ENCODE data around the gene SHISA6. TPM values are rescaled to one million over a fixed set of nuclear protein-coding genes. Genes with fewer than 3 reads are reported as not detected.

SHISA6 gene
- total RNA-seq: not detected

DNA sequence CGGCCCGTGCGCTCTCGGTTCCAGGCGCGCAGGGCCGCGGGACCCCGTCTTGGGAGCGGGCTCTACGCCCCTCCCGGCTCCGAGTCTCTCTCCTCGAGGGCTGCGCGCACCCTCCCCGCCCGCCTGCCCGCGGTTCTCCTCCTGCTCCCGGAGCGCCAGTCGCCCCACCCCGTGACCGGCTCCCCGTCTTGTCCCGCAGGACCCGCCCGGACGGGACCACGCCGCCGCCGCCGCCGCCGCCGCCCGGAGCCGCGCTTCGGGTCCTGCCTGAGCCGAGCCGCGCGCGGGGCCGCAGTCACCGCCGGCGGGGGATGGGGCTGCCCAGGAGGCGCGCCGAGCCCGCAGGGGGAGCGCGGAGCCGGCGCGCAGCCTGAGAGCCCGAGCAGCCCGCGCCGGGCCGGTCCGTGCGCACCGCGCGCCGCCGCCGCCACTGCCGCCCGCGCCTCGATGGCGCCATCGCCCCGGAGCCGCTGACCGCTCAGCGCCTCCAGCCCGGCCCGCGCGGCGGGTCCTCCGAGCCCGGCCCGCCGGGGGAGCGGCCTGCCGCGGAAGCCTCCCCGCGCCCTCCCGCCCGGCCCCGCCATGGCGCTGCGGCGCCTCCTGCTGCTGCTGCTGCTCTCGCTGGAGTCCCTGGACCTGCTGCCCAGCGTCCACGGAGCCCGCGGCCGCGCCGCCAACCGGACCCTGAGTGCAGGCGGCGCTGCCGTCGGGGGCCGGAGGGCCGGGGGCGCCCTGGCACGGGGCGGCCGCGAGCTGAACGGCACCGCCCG is at the start of gene SHISA6:
Gene SHISA6 (plus strand): TSS at position 373 of the 770 bp plus-strand sequence.
- H3K27me3 Mint-ChIP-seq (ENCODE audit: low read depth): peaks cover 36% of the 10 kb centered on the region
- H3K9me3 Mint-ChIP-seq: peaks cover 4% of the 10 kb centered on the region
- DNase-seq (no peak), ATAC-seq (peak; percentile 14 to 27)
- no peak within 1 kb of the TSS for H3K4me3 Mint-ChIP-seq
- H3K36me3 Mint-ChIP-seq (ENCODE audit: insufficient read depth): no peaks in the 10 kb centered on the region
- no peaks in the 10 kb centered on the region for H3K4me1 Mint-ChIP-seq (ENCODE audit: low read depth)

DNA sequence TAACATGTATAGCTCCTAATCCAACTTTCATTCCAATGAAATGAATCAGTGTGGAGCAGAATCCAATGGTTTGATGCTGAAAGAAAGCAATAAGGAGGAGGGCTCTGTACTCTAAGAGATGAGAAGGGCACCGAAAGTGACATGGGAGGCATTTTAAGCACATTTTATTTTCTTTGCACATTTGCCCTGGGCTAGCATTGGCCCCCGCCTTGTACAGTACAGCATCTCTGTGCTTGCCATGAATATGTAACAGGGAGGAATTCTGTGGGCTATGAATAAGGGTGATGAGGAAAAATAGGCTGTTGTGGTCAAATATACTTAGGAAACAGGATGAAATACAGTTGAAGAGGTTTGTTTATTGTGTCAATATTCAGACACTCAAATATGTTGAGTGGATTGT is 45.2 kb upstream of the SHISA6 start:
- Mint-ChIP-seq H3K4me1 (ENCODE audit: low read depth) (no peaks in the 10 kb centered on the region), H3K27me3 (ENCODE audit: low read depth) (no peaks in the 10 kb centered on the region), H3K36me3 (ENCODE audit: insufficient read depth) (no peaks in the 10 kb centered on the region), H3K4me3 (no peak overlapping the region), H3K9me3 (peaks cover 6% of the 10 kb centered on the region)
- no peak for DNase-seq
- ATAC-seq: no peak

DNA sequence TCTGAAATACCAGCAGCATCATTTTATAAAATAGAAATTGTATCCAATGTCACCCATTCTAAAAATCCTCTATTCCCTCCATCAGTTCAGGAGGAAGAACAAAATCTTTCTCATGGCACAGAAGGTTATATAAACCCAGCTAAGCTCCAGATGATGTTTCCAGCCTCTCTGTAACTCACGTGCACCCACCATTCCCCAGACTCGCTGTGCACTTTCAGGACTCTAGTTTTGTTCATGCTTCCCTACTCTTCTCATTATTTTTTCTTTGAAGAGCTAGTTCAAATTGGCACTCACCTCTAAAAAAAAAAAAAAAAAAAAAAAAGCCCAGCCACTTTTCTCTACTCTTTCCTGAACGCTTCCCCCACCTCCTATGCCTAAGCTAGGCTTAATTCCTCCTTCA is 36.0 kb upstream of the SHISA6 start:
- H3K9me3 Mint-ChIP-seq: peaks cover 9% of the 10 kb centered on the region
- no peaks in the 10 kb centered on the region for H3K27me3 Mint-ChIP-seq (ENCODE audit: low read depth)
- H3K4me3 Mint-ChIP-seq: no peak overlapping the region
- ATAC-seq: no peak
- no peak for DNase-seq
- no peaks in the 10 kb centered on the region for H3K4me1 Mint-ChIP-seq (ENCODE audit: low read depth)
- H3K36me3 Mint-ChIP-seq (ENCODE audit: insufficient read depth): no peaks in the 10 kb centered on the region

DNA sequence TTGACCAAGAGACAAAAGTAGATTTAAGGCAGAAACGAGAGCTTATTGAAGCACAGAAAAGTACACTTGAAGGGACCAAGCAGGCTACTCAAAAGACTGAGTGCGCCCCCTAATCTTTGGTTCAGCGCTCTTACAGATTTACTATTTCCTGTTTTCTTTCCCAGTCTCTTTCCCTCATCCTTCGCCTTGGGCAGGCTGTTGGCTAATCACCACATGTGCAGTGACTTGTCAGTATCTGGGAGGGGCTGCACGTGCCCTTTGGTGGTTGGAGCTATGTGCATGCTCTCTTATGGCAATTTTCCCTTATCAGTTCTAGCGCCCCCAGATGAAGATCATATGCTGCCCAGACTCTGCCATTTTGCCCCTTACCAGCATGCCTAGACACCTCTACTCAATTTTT is 35.4 kb upstream of the SHISA6 start:
- DNase-seq (no peak), ATAC-seq (no peak)
- H3K9me3 Mint-ChIP-seq: peaks cover 16% of the 10 kb centered on the region
- H3K36me3 Mint-ChIP-seq (ENCODE audit: insufficient read depth): no peaks in the 10 kb centered on the region
- no peak overlapping the region for H3K4me3 Mint-ChIP-seq
- H3K4me1 Mint-ChIP-seq (ENCODE audit: low read depth): no peaks in the 10 kb centered on the region
- H3K27me3 Mint-ChIP-seq (ENCODE audit: low read depth): no peaks in the 10 kb centered on the region

DNA sequence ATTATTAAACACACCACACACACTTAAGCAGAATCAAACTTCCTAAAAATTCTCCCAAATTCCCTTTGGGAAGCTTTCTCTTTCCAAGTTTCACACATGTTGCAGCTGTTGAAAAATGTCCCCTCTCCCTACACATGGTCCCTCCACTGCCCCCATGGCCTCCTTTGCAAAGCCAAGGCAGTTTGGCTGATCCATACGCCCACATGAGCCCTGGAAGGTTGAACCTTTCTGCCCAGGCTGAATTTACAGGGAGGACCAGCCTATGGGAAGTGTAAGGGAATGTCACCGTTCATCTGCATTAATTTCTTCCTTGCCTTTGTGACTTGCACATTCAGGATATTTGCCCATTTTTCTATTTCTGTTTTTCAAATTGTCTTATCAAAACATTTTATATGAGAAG is 31.1 kb upstream of the SHISA6 start:
- ATAC-seq: no peak
- Mint-ChIP-seq H3K36me3 (ENCODE audit: insufficient read depth) (no peaks in the 10 kb centered on the region), H3K4me3 (no peak overlapping the region), H3K9me3 (peaks cover 35% of the 10 kb centered on the region), H3K27me3 (ENCODE audit: low read depth) (no peaks in the 10 kb centered on the region), H3K4me1 (ENCODE audit: low read depth) (no peaks in the 10 kb centered on the region)
- DNase-seq: no peak

DNA sequence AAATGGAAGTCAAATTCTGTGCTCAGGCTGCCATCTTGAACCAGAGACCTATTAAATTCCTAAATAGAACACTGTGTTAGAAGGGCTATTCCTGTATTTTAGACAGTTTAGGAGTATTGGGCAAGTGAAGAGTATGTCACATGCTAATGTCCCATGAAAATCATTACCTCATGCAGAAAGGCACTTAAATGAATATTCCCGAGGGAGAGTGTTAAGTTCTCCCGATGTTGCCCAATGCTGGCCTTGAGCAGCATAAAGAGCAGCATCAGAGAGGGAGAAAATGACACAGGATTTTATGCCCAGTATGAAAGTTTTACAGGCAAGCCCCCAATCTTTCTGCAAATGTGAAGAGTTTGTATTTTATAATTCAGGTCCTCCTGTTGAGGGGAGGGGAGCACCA is 28.2 kb upstream of the SHISA6 start:
- no peaks in the 10 kb centered on the region for H3K4me1 Mint-ChIP-seq (ENCODE audit: low read depth)
- H3K27me3 Mint-ChIP-seq (ENCODE audit: low read depth): no peaks in the 10 kb centered on the region
- H3K36me3 Mint-ChIP-seq (ENCODE audit: insufficient read depth): no peaks in the 10 kb centered on the region
- ATAC-seq (no peak), DNase-seq (no peak)
- H3K9me3 Mint-ChIP-seq: peaks cover 35% of the 10 kb centered on the region
- H3K4me3 Mint-ChIP-seq: no peak overlapping the region

DNA sequence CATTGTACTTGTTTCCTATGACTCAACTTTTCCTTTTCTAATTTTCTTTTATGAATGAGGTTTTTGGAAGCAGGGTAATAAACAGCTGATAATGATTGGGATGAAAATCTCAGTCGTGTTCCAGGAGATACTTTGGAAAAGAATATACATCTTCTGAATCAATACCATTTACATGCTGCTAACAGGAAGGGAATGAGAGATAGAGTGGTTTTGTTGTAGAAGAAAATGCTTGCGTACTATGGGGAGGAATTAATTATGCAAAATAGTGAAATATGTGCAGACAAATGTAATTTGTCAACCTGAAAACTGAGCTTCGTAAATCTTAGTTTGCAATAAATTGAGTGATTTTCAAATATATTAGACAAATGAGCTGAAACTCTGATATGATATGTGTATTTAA is 24.0 kb upstream of the SHISA6 start:
- Mint-ChIP-seq H3K4me1 (ENCODE audit: low read depth) (no peaks in the 10 kb centered on the region), H3K9me3 (peaks cover 16% of the 10 kb centered on the region), H3K27me3 (ENCODE audit: low read depth) (peaks cover 5% of the 10 kb centered on the region), H3K36me3 (ENCODE audit: insufficient read depth) (no peaks in the 10 kb centered on the region), H3K4me3 (no peak overlapping the region)
- ATAC-seq (no peak), DNase-seq (no peak)

DNA sequence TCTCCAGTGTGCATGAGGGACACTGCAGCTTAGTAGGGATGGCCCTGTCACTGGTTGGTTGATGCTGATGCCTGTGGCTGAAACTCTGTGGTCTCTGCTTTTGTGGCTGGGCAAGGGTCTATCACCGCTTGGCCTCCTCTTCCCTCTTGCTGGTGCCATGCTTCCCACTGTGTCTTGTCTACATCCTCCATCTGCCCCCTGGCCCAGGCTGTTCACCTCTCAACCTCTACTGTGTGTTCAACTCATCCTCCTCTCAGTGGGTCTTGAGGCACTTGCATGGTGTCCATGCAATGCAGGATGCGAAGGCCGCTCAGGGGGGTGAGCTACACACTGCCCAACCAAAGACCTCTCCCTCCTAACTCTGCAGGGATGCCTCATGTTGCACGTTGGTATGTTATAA is 19.8 kb upstream of the SHISA6 start:
- Mint-ChIP-seq H3K9me3 (peaks cover 9% of the 10 kb centered on the region), H3K27me3 (ENCODE audit: low read depth) (peaks cover 6% of the 10 kb centered on the region), H3K36me3 (ENCODE audit: insufficient read depth) (no peaks in the 10 kb centered on the region), H3K4me3 (no peak overlapping the region), H3K4me1 (ENCODE audit: low read depth) (no peaks in the 10 kb centered on the region)
- DNase-seq (no peak), ATAC-seq (no peak)

DNA sequence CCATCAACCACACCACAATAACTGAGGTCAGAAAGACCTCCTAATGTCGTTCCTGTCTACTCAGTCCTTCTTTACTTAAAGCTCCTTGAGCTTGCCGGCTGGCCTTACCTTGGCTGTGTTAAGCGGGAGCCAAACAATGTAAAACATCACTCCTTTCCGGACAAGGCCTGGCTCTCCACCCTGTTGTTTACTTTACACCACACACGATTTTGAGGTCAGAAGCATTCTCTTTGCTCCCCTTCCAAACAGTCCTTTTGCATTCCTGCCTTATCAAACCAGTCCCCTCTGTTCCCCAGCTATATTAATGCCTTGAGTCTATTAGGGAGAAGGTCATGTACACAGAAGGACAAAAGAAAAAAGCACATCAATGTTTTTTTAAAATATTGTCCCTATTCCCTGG is 19.3 kb upstream of the SHISA6 start:
- no peak for ATAC-seq
- Mint-ChIP-seq H3K36me3 (ENCODE audit: insufficient read depth) (no peaks in the 10 kb centered on the region), H3K4me1 (ENCODE audit: low read depth) (no peaks in the 10 kb centered on the region), H3K9me3 (peaks cover 9% of the 10 kb centered on the region), H3K27me3 (ENCODE audit: low read depth) (peaks cover 6% of the 10 kb centered on the region), H3K4me3 (no peak overlapping the region)
- DNase-seq: no peak

DNA sequence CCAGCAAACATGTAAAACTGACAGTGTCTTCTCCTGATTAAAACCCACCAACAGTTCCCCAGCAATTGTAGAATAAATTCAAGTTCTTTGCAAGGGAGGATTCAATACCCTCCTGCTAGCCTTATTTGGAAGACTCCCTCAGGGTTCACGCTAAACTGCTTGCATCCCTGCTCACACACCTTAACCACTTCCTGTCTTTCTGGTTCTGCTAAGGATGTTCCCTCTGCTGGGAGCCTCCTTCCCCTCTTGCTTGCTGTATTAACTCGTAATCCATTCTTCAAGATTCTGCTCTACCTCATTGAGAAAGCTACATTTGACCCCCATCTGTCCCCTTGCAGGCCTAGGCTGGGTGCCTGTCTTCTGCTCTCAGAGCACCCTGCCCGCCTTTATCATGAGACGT is 2.3 kb upstream of the SHISA6 start:
- H3K27me3 Mint-ChIP-seq (ENCODE audit: low read depth): peaks cover 30% of the 10 kb centered on the region
- peaks cover 9% of the 10 kb centered on the region for H3K9me3 Mint-ChIP-seq
- no peak overlapping the region for H3K4me3 Mint-ChIP-seq
- no peaks in the 10 kb centered on the region for H3K36me3 Mint-ChIP-seq (ENCODE audit: insufficient read depth)
- H3K4me1 Mint-ChIP-seq (ENCODE audit: low read depth): no peaks in the 10 kb centered on the region
- DNase-seq (no peak), ATAC-seq (no peak)

DNA sequence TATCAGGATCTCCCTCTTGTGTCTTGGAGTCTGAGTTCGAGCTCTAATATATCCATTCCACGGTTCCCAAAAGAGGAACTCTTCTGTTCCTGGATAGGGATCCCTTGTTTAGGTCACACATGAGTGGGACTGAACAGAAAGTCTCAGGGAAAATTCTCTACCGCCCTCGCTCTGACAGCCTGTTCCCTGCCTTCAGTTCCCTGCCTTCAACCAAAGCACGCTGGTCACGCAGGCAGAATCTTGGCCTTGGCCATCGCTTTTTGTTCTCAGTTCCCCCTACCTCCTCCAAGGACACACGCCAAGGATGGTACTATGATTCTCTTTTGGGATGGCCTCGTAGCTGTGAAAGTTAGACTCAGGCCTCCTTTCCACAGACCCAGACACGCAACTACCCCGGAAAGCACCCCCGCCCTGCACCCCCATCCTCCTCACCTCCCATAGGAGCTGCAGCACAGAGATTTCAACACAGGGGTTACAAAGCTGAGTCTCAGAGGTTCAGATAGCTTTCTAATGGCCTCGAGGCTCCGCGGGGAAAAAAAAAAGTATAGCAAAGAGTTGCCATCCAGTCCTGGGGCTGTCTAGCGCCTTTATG is 1.5 kb upstream of the SHISA6 start:
- Mint-ChIP-seq H3K27me3 (ENCODE audit: low read depth) (peaks cover 34% of the 10 kb centered on the region), H3K4me1 (ENCODE audit: low read depth) (no peaks in the 10 kb centered on the region), H3K4me3 (no peak overlapping the region), H3K36me3 (ENCODE audit: insufficient read depth) (no peaks in the 10 kb centered on the region), H3K9me3 (peaks cover 8% of the 10 kb centered on the region)
- ATAC-seq: no peak
- no peak for DNase-seq

DNA sequence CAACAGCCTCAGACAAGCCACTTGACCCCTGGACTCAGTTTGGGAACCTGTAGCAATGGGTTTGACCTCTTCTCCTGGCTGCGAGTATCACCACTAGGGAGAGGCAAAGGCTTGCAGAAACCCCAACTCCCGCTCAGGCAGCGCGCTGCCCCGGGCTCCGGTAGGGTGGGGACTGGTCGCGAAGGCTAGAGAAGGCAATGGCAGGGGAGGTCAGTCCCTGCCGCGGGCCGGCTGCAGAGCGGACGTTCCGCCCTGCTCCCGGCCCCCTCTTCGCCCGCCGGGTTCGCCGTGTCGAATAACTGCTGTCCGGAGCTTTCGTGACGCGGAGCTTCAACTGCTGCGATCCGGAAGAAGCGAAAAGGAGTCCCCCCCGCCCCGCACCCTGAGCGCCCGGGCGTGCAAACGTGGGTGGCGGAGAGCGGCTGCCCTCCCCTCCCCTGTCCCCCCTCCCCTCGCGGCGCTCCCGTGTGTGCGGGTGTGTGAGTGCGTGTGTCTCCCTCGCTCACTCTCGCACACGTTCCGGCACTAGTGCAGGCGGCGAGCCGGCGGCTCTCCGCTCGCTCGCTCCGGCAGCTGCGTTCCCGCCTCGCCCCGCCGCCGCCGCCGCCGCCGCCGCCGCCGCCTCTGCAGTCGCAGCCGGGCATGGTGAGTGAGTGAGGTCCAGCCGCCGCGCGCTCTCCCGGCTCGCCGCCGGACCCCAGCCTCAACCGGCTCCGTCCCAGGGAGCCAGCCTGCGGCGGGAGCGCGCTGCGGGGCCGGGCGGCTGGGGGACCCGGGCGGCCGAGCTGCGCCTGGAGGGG is 772 bp upstream of the SHISA6 start:
- Mint-ChIP-seq H3K27me3 (ENCODE audit: low read depth) (peaks cover 36% of the 10 kb centered on the region), H3K9me3 (peaks cover 8% of the 10 kb centered on the region), H3K4me3 (no peak overlapping the region), H3K36me3 (ENCODE audit: insufficient read depth) (no peaks in the 10 kb centered on the region), H3K4me1 (ENCODE audit: low read depth) (no peaks in the 10 kb centered on the region)
- ATAC-seq: peak in 1 of 2 donors; percentile 11
- DNase-seq: no peak

DNA sequence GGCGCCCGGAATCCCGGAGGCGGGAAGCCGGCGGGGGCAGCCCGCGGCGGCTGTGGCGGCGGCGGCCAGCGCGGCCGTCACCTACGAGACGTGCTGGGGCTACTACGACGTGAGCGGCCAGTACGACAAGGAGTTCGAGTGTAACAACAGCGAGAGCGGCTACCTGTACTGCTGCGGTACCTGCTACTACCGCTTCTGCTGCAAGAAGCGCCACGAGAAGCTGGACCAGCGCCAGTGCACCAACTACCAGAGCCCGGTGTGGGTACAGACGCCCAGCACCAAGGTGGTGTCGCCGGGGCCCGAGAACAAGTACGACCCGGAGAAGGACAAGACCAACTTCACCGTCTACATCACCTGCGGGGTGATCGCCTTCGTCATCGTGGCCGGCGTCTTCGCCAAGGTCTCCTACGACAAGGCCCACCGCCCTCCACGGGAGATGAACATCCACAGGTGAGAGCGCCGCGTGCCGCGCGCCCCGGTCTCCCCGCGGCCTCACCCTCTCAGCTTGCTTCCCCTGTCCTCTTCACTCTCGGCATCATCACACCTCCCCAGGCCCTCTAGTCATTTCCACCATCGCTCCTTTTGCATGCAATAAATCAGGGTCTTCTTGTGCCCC is 706 bp downstream of the SHISA6 start:
- peaks cover 4% of the 10 kb centered on the region for H3K9me3 Mint-ChIP-seq
- H3K4me3 Mint-ChIP-seq: no peak overlapping the region
- H3K27me3 Mint-ChIP-seq (ENCODE audit: low read depth): peaks cover 36% of the 10 kb centered on the region
- ATAC-seq (no peak), DNase-seq (no peak)
- no peaks in the 10 kb centered on the region for H3K4me1 Mint-ChIP-seq (ENCODE audit: low read depth)
- H3K36me3 Mint-ChIP-seq (ENCODE audit: insufficient read depth): no peaks in the 10 kb centered on the region

DNA sequence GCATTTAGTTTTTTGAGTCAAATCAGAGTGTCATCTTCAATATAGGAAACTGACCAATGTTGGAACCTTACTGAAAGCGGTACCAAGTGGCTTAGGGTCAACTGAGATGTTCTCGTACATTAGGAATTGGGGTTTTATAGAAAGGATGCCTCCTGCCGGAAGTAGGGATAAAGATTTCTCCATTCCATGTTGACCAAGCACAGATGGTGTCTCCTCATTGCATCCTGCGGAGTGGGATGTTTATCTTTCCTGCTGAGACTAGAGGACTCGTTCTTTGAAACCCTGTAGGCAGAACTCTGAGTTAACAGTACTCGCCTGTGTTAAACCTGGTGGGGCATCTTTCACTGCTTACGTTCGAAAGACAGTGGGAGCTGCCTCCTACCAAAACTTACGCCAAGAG is 1.4 kb downstream of the SHISA6 start:
- Mint-ChIP-seq H3K4me3 (no peak overlapping the region), H3K4me1 (ENCODE audit: low read depth) (no peaks in the 10 kb centered on the region), H3K27me3 (ENCODE audit: low read depth) (peaks cover 34% of the 10 kb centered on the region), H3K36me3 (ENCODE audit: insufficient read depth) (no peaks in the 10 kb centered on the region), H3K9me3 (peaks cover 4% of the 10 kb centered on the region)
- DNase-seq (no peak), ATAC-seq (no peak)

All from activated T-cell treated with anti-CD3 and anti-CD28 coated beads, Interleukin-2, amount 50 U/mL, for 4 hours (primary cell).